Thyroid gland (tissue), 4 donors: ENCODE data around the gene FRMPD1.

ENCODE experiments used
- CTCF ChIP-seq, 6 experiments: fragments of 200-600 bp in 3 of 6; fragments of 450-650 bp in 3 of 6; sonication (generic) in 3 of 6; IDR thresholded peaks; one replicate each; pipeline ENCODE4 v1.5.1; 2016 to 2019; ENCODE audit warnings: antibody characterized with exemption in 6 of 6, mild to moderate bottlenecking in 2 of 6, inconsistent platforms in 1 of 6, moderate library complexity in 1 of 6
- POLR2A ChIP-seq, 2 donors: fragments of 450-650 bp; IDR thresholded peaks; one replicate each; pipeline ENCODE4 v1.6.1; 2017; ENCODE audit warnings: antibody characterized with exemption in 2 of 2, mild to moderate bottlenecking in 2 of 2, moderate library complexity in 1 of 2

GRCh38 chr9:37792122-37792521 lies 141.4 kb downstream of the FRMPD1 start:
- TF ChIP-seq CTCF (IDR thresholded peaks at IDR 0.05) (no peak), POLR2A (IDR thresholded peaks at IDR 0.05) (no peak)
